ENCODE measurements around the gene MAD1L1.

DNA sequence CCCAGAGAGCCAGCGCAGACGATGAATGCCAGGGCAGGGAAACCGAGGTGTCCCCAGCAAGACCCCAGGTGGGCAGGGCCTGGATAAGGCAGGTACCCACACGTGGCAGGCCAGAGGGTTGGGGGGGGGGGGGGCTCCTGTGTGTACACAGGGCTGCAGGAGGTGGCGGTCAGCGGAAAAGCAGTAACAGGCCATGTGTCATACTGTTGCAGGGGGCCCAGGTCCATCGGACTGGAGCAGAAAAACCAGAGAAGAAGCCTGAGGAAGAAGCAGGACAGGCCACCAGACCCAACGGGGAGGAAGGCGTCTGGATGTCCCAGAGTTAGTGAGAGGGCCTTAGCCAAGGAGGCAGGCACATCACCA, 116.3 kb downstream of the MAD1L1 start:
- TF ChIP-seq, protein P1, sequence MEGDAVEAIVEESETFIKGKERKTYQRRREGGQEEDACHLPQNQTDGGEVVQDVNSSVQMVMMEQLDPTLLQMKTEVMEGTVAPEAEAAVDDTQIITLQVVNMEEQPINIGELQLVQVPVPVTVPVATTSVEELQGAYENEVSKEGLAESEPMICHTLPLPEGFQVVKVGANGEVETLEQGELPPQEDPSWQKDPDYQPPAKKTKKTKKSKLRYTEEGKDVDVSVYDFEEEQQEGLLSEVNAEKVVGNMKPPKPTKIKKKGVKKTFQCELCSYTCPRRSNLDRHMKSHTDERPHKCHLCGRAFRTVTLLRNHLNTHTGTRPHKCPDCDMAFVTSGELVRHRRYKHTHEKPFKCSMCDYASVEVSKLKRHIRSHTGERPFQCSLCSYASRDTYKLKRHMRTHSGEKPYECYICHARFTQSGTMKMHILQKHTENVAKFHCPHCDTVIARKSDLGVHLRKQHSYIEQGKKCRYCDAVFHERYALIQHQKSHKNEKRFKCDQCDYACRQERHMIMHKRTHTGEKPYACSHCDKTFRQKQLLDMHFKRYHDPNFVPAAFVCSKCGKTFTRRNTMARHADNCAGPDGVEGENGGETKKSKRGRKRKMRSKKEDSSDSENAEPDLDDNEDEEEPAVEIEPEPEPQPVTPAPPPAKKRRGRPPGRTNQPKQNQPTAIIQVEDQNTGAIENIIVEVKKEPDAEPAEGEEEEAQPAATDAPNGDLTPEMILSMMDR (IDR thresholded peaks at IDR 0.05; ENCODE audit: low read depth, low read length, poor library complexity, severe bottlenecking) = no peak
- TF ChIP-seq EZH2phosphoT487 (IDR thresholded peaks at IDR 0.05; ENCODE audit: borderline replicate concordance, low read length) = no peak
